ENCODE results near the gene ZNF714. TPM values are rescaled to one million over a fixed set of nuclear protein-coding genes. Genes with fewer than 3 reads are reported as not detected.
A peak's percentile ranks its signal among the peaks of the same experiment; 100 is the strongest.

Gene ZNF714
- total and polyA plus RNA-seq, 9 of the 15 experiments (the other 6 are each of a cell fraction or from before 2014, with no cell fraction given), result 16.2 to 40.8 (median 28.9) TPM

- no peak for TF ChIP-seq ZNF592 (IDR thresholded peaks at IDR 0.05)
- no peak for TF ChIP-seq ZHX1 (conservative IDR thresholded peaks at IDR 0.05; ENCODE audit: low read length)
- peak; percentile 84 for TF ChIP-seq ARID1B (IDR thresholded peaks at IDR 0.05)
- TF ChIP-seq FOXM1 (IDR thresholded peaks at IDR 0.05; ENCODE audit: low read depth), result 0 out of 2 replicates have a peak, but pooled peaks have one; percentile 32
- TF ChIP-seq FOXM1 (CRISPR knock-in tag; IDR thresholded peaks at IDR 0.05; ENCODE audit: low read depth), result no peak
- TF ChIP-seq NCOR1 (IDR thresholded peaks at IDR 0.05), result peak; percentile 59
- TF ChIP-seq NR3C1 (CRISPR knock-in tag; IDR thresholded peaks at IDR 0.05), result no peak
- TF ChIP-seq IRF1 (CRISPR knock-in tag; IDR thresholded peaks at IDR 0.05; ENCODE audit: borderline replicate concordance), result no peak
- TF ChIP-seq ATF4 (CRISPR knock-in tag; IDR thresholded peaks at IDR 0.05), result no peak
- TF ChIP-seq DACH1 (IDR thresholded peaks at IDR 0.05; ENCODE audit: partially characterized antibody), result no peak
- TF ChIP-seq PHB2 (IDR thresholded peaks at IDR 0.05; ENCODE audit: low read depth), result peak; percentile 40; the same call in 1 of the 2 replicates
- TF ChIP-seq ATF3 (IDR thresholded peaks at IDR 0.05), result peak; percentile 56
- TF ChIP-seq ATF3 (CRISPR knock-in tag; conservative IDR thresholded peaks at IDR 0.05), result no peak
- no peak for TF ChIP-seq ZNF518B (CRISPR knock-in tag; IDR thresholded peaks at IDR 0.05)
- 0 out of 2 replicates have a peak, but pooled peaks have one; percentile 19 for TF ChIP-seq LEF1 (IDR thresholded peaks at IDR 0.05)
Observed at GRCh38 chr19:21158523-21159135, 76.6 kb downstream of the ZNF714 start (continued).

All from K562 (cell line).